HG02623 (cell line): ENCODE data around the gene INSRR.

Experiments
- ATAC-seq: cut with Tn5 transposase; IDR thresholded peaks from one replicate; pipeline ENCODE4 v1.9.1; 2021; ENCODE audit warnings: moderate library complexity; ENCODE audit not compliant: unreplicated experiment

The INSRR gene

DNA sequence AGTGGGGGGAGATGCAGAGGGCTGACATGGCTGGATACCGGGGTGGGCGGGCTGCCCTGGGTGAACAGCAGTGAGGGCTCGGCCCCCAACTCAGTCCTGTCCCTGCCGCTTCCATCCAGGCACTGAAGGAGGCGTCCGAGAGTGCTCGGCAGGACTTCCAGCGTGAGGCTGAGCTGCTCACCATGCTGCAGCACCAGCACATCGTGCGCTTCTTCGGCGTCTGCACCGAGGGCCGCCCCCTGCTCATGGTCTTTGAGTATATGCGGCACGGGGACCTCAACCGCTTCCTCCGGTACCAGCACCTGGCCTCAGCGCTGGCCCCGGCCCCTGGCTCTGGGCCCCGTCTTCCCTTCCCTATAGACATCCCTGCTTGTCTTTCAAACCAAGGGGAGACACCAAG lies 17.4 kb upstream of the INSRR start:
- no peak for ATAC-seq

DNA sequence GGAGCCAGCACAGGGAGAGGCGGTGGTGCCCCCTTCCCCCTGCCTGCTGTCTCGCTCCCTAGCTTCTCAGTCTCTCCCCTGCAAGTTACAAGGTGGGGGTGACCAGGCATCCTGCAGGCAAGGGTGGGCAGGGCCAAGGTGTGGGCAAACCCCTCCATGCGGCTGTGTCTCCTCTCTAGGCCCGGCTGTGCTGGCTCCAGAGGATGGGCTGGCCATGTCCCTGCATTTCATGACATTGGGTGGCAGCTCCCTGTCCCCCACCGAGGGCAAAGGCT lies 16.4 kb upstream of the INSRR start:
- no peak for ATAC-seq

- ATAC-seq: no peak
These were observed 15.8 kb upstream of the INSRR start for GRCh38 chr1:156874572-156875340.

GRCh38 chr1:156874142-156874541 lies 15.2 kb upstream of the INSRR start:
- ATAC-seq: no peak

DNA sequence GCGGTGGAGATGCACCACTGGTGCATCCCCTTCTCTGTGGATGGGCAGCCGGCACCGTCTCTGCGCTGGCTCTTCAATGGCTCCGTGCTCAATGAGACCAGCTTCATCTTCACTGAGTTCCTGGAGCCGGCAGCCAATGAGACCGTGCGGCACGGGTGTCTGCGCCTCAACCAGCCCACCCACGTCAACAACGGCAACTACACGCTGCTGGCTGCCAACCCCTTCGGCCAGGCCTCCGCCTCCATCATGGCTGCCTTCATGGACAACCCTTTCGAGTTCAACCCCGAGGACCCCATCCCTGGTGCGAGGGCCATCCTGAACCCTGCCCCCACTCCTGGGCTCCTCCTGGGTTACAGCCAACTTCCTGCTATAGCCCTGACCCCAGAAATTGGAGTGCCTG lies 14.7 kb upstream of the INSRR start:
- ATAC-seq: no peak

- ATAC-seq: no peak
These were observed 10.5 kb upstream of the INSRR start for GRCh38 chr1:156869455-156869854.

GRCh38 chr1:156868341-156868740 lies 9.4 kb upstream of the INSRR start:
- no peak for ATAC-seq

DNA sequence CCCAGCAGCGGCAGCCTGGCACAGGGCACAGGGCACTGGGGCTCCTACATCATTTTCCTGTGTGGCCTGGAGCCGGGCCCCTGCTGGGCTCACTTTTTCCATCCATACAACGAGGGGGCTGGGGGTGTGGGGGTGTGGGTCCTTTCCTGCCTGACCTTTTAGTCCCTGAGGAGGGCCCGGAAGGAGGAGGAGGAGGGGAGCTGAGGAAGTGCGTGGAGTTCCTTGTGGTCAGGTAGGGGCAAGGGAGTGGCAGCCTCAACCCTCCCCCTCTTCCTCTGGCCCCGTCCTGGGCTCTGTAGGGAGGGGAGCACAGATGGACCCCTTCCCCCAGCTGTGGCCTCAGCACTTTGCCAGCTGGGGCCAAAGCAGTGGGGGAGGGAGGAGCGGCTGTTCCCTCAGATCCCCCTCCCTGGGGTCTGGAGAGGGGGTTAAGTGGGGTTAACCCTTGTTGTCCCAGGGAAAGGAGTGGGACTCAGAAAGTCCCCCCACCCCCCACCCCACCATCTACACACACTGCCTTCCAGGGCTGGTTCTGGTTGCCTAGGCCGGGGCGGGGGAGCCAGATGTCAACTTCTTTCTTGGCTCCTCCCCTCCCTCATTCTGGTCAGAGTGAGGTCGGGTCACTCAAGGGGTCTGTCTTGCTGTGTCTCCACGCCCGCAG lies 7.5 kb upstream of the INSRR start:
- ATAC-seq: no peak

DNA sequence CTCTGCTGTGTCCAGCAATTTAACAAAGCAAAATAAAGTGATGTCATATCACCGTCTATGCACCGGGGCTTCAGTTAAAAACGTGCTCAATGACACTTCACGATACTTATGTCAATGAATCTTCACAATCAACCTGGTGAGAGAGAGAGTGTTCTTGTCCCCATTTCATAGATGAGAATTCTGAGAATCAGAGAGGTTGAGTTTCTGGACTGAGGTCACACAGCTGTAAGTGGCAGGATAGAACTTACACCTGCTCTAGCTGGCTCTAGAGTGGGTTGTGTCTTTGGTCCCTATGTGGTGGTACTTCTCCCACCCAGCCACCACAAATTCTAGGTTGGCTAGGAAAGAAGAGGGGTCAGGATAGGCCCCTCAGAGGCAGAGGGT lies 6.9 kb upstream of the INSRR start:
- ATAC-seq: no peak

GRCh38 chr1:156865258-156865657 lies 6.3 kb upstream of the INSRR start:
- no peak for ATAC-seq

GRCh38 chr1:156864796-156865195 lies 5.9 kb upstream of the INSRR start:
- no peak for ATAC-seq

DNA sequence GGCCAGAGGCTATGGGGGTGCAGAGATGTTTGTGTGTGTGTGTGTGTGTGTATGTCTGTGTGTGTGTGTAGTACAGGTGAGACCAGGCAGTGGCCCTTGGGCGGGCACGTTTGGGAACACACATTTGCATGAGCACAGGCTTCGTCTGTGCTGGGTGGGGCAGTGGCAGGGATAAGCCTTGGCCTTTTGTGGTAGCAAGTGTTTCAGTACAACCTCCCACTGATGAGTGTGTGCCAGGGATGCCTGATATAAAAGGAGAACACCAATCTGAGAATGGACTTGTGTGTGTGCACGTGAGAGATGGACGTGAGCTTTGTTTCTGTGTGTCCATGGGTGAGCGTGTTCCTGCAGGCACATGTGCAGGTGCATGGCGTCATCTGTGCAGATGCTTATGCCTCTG lies 4.7 kb upstream of the INSRR start:
- ATAC-seq: no peak

GRCh38 chr1:156862997-156863599 lies 4.2 kb upstream of the INSRR start:
- ATAC-seq: no peak

DNA sequence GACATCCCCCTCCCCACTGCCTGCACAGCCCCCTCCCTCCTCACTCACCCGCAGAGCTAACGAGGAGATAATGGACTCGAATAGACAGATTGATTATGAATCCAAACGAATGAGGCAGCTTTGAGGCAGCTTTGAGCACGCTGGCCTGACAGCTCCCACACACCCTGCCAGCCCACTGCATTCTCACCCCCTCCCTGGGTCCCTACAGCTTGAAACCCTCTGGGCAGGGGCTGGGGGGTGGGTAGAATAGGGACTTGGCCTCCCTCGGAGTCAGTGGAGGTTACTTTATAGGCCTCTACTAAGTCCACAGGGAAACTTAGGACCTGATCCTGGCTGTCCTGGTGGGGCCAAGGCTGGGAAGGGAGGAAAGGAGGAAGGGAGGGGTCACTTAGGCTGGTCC lies 3.7 kb upstream of the INSRR start:
- no peak for ATAC-seq

DNA sequence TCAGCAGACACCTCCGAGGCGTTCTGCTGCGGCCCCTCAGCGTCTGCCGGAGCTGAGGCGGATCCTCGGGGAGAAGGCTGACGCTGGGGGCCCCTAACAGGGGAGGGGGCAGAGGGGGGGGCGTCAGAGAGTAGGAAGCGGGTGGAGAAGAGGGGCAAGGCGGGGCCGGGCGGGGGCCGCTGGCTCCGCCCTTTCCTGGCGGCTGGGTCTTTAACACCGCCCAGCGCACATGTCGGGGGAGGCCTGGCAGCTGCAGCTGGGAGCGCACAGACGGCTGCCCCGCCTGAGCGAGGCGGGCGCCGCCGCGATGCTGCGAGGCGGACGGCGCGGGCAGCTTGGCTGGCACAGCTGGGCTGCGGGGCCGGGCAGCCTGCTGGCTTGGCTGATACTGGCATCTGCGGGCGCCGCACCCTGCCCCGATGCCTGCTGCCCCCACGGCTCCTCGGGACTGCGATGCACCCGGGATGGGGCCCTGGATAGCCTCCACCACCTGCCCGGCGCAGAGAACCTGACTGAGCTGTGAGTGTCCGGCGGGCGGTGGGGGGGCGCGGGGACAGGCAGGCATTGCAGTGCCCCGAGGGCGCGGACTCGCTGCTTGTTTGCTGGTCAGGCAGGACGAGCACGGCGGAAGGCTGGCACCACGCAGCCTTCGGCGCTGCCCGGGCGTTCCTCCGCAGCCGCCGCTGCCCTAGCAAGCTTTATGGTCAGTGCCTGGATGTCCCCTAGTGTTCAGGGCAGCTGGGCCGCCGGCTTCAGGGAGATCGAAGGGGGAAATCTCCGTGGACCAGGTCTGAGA lies 1.9 kb upstream of the INSRR start, which contains the start of gene NTRK1:
Gene NTRK1, plus strand, starts transcription at position 238 of the 796 bp plus-strand sequence. Its CDS starts 70 bp downstream, at position 308.
- ATAC-seq: no peak

GRCh38 chr1:156860113-156860627 lies 1.3 kb upstream of the INSRR start:
- no peak for ATAC-seq

GRCh38 chr1:156859523-156860112 lies 701 bp upstream of the INSRR start:
- ATAC-seq: no peak

- no peak for ATAC-seq
These were observed 361 bp downstream of the INSRR start for GRCh38 chr1:156858555-156858956.

- no peak for ATAC-seq
These were observed 1.4 kb downstream of the INSRR start for GRCh38 chr1:156857532-156857931.

DNA sequence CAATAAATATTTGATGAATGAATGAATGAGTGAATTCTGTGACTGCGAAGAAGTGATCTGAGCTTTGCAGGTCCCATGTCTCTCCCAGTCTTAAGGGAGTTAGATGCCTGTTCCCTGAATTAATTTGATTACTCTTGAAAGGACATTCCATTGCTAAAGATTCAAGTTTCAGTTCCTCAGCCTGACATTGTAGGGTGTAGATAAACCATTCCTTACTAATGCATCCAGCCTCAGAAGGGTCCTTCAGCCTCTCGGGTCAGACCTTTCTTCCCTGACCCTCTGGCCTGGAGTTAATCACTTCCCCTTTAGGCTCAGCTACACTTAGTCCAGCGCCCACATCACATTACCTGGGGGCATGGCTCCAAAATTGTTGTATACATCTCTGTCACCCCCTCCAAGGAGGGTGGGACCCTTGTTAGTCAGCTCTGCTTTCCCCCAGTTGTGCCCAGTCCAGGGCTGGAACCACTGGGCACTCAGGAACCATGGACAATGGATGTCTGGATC lies 2.6 kb downstream of the INSRR start:
- ATAC-seq: no peak

DNA sequence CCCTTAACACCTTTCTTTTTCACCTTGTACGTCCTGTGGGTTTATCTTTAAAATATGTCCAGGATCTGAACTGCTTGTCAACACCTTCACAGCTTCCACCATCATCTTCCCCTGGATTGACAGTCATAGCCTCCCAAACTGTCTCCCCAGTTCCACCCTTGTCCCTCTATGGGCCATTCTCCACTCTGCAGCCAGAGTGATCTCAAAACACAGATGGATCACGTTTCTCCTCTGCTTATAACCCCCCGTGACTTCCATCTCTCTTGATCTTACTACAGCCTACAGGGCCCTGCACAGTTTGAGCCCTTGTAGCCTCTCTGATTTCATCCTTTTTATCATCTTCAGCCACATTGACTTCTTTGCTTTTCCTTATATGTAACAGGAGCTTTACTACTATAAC lies 4.3 kb downstream of the INSRR start:
- ATAC-seq: no peak
